GM19099 (cell line): ENCODE results near the gene TRIM31.

Experiments used
- POLR2A ChIP-seq: IDR thresholded peaks from 3 replicates; pipeline ENCODE4 v1.6.1; 2011; ENCODE audit warnings: low read depth; ENCODE audit not compliant: insufficient read length; ENCODE audit errors: extremely low read depth

The TRIM31 gene

GRCh38 chr6:30152016-30152673 is 39.3 kb upstream of the TRIM31 start:
- no peak for TF ChIP-seq POLR2A

GRCh38 chr6:30151580-30151979 is 38.7 kb upstream of the TRIM31 start:
- no peak for TF ChIP-seq POLR2A

GRCh38 chr6:30150671-30151395 is 37.9 kb upstream of the TRIM31 start:
- no peak for TF ChIP-seq POLR2A

GRCh38 chr6:30149858-30150550 is 37.1 kb upstream of the TRIM31 start:
- no peak for TF ChIP-seq POLR2A

GRCh38 chr6:30149234-30149633 is 36.3 kb upstream of the TRIM31 start:
- TF ChIP-seq POLR2A, result no peak

- TF ChIP-seq POLR2A, result no peak
These were observed 34.2 kb upstream of the TRIM31 start for GRCh38 chr6:30147096-30147495.

- no peak for TF ChIP-seq POLR2A
These were observed 32.9 kb upstream of the TRIM31 start for GRCh38 chr6:30145818-30146217.

GRCh38 chr6:30144811-30145210 is 31.9 kb upstream of the TRIM31 start:
- no peak for TF ChIP-seq POLR2A

- no peak for TF ChIP-seq POLR2A
These were observed 30.9 kb upstream of the TRIM31 start for GRCh38 chr6:30143780-30144179.

- no peak for TF ChIP-seq POLR2A
These were observed 29.8 kb upstream of the TRIM31 start for GRCh38 chr6:30142665-30143064.

GRCh38 chr6:30136570-30137286 is 23.8 kb upstream of the TRIM31 start:
- no peak for TF ChIP-seq POLR2A

- no peak for TF ChIP-seq POLR2A
These were observed 22.9 kb upstream of the TRIM31 start, which contains the start of gene TRIM40 for GRCh38 chr6:30135757-30136156. Gene TRIM40 (plus strand): TSS chr6:30136140. CDS start chr6:30137037, 897 bp downstream.

GRCh38 chr6:30135147-30135546 is 22.3 kb upstream of the TRIM31 start:
- TF ChIP-seq POLR2A, result no peak

GRCh38 chr6:30131947-30132497 is 19.1 kb upstream of the TRIM31 start:
- TF ChIP-seq POLR2A, result no peak
